ENCODE data around the gene RUSF1.

RUSF1 gene

DNA sequence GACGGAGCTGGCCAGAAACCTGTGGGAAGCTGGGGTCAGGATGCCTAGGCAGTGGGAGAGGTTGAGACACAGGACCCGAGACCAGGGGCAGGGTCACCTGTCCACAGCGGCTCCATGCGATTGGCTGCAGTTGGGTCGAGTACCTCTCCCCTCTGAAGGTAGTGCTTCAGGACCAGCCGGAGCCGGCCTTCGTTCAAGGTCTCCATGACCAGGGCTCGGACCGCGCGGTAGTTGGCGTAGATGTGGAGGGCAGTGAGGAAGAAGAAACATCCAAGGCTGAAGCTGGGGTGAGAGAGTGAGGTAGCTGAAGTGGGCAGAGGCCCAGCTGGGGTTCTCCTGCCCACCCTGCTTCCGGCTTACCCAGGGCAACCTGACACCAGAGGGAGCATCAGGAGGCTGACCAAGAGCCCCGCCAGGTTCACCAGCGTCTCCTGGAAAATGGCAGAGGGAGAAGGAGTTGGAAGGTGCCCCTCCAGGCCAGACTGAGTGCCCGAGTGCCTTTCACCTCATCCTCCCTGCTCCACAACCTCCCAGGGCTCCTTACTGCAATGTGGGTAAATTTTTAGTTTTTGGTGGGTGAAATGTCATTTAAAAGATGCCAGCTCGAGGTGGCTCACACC, 14.6 kb downstream of the RUSF1 start:
- H3K4me1 ChIP-seq (ENCODE audit: control insufficient read depth in 1 of 2, insufficient read depth in 1 of 2, low read depth in 1 of 2, low read length in 1 of 2) = no peaks in the 10 kb centered on the region
- H3K27me3 ChIP-seq = peaks cover 3% of the 10 kb centered on the region
- no peaks in the 10 kb centered on the region for H3K9me3 ChIP-seq
- H3K4me3 ChIP-seq (ENCODE audit: low read depth in 1 of 2, low read length in 1 of 2) = no peak overlapping the region
- H3K27ac ChIP-seq = no peak overlapping the region
- TF ChIP-seq, protein P1, sequence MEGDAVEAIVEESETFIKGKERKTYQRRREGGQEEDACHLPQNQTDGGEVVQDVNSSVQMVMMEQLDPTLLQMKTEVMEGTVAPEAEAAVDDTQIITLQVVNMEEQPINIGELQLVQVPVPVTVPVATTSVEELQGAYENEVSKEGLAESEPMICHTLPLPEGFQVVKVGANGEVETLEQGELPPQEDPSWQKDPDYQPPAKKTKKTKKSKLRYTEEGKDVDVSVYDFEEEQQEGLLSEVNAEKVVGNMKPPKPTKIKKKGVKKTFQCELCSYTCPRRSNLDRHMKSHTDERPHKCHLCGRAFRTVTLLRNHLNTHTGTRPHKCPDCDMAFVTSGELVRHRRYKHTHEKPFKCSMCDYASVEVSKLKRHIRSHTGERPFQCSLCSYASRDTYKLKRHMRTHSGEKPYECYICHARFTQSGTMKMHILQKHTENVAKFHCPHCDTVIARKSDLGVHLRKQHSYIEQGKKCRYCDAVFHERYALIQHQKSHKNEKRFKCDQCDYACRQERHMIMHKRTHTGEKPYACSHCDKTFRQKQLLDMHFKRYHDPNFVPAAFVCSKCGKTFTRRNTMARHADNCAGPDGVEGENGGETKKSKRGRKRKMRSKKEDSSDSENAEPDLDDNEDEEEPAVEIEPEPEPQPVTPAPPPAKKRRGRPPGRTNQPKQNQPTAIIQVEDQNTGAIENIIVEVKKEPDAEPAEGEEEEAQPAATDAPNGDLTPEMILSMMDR (IDR thresholded peaks at IDR 0.05) = no peak
- H3K36me3 ChIP-seq = peaks cover 51% of the 10 kb centered on the region

DNA sequence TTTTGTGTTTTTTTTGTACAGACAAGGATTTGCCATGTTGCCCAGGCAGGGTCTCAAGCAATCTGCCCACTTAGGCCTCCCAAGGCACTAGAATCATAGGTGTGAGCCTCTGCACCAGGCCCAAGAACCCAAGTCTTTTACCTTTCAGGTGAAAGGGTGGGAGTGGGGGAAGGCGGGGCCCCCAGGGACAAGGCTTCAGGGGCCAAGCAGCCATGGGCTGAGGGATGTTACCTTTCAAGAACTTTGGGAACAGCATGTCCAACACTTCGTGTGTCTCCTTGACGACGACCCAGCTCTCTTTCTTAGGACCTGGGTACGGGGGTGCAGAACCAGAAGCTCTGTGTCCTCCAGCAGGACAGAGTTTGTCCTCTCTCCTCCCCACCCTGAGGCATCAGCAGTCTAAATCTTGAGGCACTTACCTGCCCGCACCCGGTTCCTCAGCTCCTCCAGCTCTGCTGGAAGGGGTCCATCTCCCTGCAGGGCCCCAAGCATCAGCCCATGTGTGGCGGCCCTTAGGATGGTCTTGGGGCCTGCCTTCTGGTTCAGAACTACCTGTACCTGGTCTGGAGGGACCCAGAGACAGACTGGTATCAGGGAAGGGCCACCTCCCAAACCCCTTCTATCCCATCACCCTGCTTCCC, 16.3 kb downstream of the RUSF1 start:
- Histone ChIP-seq H3K36me3 (peaks cover 36% of the 10 kb centered on the region), H3K9me3 (no peaks in the 10 kb centered on the region), H3K4me1 (ENCODE audit: control insufficient read depth in 1 of 2, insufficient read depth in 1 of 2, low read depth in 1 of 2, low read length in 1 of 2) (peaks cover 13 to 15% of the 10 kb centered on the region in 2 experiments), H3K27me3 (peaks cover 17% of the 10 kb centered on the region), H3K4me3 (ENCODE audit: low read depth in 1 of 2, low read length in 1 of 2) (no peak overlapping the region), H3K27ac (no peak overlapping the region)
- TF ChIP-seq, protein P1 (IDR thresholded peaks at IDR 0.05) = no peak

DNA sequence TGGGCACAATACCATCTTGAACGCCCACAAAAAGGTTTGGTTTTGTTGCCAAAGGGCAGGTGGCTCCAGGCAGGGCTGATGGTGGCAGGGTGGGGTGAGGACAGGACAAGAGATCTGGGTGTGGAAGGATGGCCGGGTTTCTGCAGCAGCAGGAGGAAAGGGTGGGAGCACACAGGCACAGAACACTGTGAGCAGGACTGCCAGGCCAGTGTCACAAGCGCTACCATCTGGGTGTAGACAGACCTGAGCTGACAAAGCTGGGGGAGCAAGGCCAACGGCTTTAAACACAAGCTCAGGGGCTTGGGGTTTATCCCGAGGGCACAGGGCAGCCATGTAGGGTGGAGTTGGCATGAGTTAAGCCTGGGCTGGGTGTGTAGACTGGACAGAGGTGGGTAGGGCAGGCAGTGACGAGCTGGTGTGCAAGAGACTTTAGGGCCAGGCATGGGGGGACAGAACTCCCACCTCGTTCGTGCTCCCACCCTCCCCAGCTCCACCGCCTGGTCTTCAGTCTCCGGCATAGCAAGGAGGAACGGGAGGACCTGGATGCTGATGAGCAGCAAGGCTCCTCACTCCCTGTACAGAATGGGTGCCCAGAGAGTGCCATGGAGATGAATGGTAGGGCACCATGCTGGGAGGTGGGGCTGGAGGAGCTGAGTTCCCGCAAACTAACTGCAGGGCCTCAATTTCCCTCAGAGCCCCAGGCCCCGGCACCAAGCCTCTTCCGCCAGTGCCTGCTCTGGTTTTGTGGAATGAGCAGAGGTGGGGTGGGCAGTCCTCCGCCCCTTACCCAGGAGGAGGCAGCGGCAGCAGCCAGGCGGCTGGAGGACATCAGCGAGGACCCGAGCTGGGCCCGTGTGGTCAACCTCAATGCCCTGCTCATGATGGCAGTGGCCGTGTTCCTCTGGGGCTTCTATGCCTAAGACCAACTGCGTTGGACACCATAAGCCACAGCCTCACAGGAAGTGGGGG, 18.3 kb downstream of the RUSF1 start:
- H3K9me3 ChIP-seq = no peaks in the 10 kb centered on the region
- no peak overlapping the region for H3K27ac ChIP-seq
- H3K4me3 ChIP-seq (ENCODE audit: low read depth in 1 of 2, low read length in 1 of 2) = no peak overlapping the region
- TF ChIP-seq, protein P1 (IDR thresholded peaks at IDR 0.05) = no peak
- peaks cover 34% of the 10 kb centered on the region for H3K27me3 ChIP-seq
- peaks cover 13 to 15% of the 10 kb centered on the region in 2 experiments for H3K4me1 ChIP-seq (ENCODE audit: control insufficient read depth in 1 of 2, insufficient read depth in 1 of 2, low read depth in 1 of 2, low read length in 1 of 2)
- peaks cover 24% of the 10 kb centered on the region for H3K36me3 ChIP-seq

DNA sequence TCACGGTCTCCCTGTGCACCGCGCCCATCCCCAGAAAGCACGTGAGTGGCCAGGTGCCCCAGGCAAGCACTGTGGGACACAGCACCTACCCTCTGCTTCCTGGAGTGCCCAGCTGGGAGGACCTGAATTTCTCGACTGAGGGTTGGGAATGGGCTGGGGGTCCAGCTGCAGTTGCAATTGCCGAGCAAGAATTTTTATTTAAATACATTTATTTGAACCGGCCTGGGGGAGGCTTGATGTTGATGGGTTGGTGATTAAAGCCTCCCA, 19.0 kb downstream of the RUSF1 start:
- H3K4me3 ChIP-seq (ENCODE audit: low read depth in 1 of 2, low read length in 1 of 2) = no peak overlapping the region

More for the DNA sequence above, 19.0 kb downstream of the RUSF1 start:
- Histone ChIP-seq H3K27me3 (peaks cover 34% of the 10 kb centered on the region), H3K4me1 (ENCODE audit: control insufficient read depth in 1 of 2, insufficient read depth in 1 of 2, low read depth in 1 of 2, low read length in 1 of 2) (peaks cover 13 to 15% of the 10 kb centered on the region in 2 experiments), H3K27ac (no peak overlapping the region), H3K36me3 (peaks cover 24% of the 10 kb centered on the region), H3K9me3 (no peaks in the 10 kb centered on the region)
- TF ChIP-seq, protein P1 (IDR thresholded peaks at IDR 0.05) = no peak

Data from neutrophil (primary cell).